Nephron (organoid): Measurements from ENCODE around the gene ACAP3.

Experiments
- H3K27ac Mint-ChIP-seq, 3 experiments: 2 replicates each; pipeline ENCODE4 v1.8.0; 2020; ENCODE audit warnings: mixed read lengths in 3 of 3, mild to moderate bottlenecking in 2 of 3, moderate library complexity in 1 of 3
- H3K27me3 Mint-ChIP-seq: 2 replicates; pipeline ENCODE4 v1.8.0; 2021; ENCODE audit warnings: low read depth, mild to moderate bottlenecking, moderate library complexity, mixed read lengths
- H3K36me3 Mint-ChIP-seq: 2 replicates; pipeline ENCODE4 v1.8.0; 2020; ENCODE audit warnings: low read depth, mixed read lengths
- H3K4me1 Mint-ChIP-seq: 2 replicates; pipeline ENCODE4 v1.8.0; 2020; ENCODE audit warnings: mixed read lengths
- H3K4me3 Mint-ChIP-seq, 3 experiments: 2 replicates each; pipeline ENCODE4 v1.8.0; 2020; ENCODE audit warnings: mild to moderate bottlenecking in 3 of 3, mixed read lengths in 3 of 3, moderate library complexity in 2 of 3
- H3K9me3 Mint-ChIP-seq: 2 replicates; pipeline ENCODE4 v1.8.0; 2020; ENCODE audit warnings: mixed read lengths
- CTCF ChIP-seq, 3 experiments: fragments of 200-600 bp; sonication (generic); IDR thresholded peaks; one replicate each; pipeline ENCODE4 v1.5.0; 2021; ENCODE audit warnings: antibody characterized with exemption in 3 of 3; ENCODE audit not compliant: unreplicated experiment in 3 of 3

The ACAP3 gene

DNA sequence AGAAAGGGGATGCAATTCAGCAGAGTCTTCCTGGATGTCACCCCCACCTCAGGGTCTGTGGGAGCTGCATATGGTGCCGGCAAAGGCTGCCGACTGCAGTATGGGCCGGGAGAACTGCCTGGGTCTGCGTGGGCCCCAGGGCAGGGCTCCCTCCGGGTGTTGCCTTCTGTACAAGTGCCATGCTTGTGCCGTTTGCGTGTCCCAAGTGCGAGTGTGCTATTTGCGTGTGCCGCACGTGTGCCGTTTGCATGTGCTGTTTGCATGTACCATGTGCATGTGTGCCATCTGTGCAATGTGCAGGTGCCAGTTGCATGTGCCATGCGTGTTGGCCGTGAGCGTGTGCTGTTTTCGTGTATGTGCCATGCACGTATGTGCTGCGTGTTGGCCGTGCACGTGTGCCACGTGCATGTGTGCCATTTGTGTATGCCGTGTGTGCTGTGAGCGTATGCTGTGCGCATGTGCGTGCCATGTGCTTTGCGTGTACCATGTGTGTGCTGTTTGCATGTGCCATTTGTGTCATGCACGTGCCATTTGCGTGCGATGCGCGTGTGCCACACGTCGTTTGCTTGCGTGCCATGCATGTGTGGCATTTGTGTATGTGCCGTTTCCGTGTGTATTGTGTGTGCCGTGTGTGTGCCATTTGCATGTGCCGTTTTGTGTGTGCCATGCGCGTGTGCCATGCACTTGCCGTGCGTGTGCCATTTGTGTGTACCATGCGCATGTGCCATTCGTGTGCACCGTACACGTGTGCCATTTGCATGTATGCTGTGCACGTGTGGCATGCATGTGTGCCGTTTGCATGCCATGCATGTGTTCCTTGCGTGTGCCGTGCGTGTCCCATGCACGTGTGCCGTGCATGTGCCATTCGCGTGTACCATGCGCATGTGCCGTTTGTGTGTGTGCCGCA lies 21.8 kb upstream of the ACAP3 start:
- Mint-ChIP-seq H3K9me3 (no peaks in the 10 kb centered on the region), H3K27me3 (no peaks in the 10 kb centered on the region), H3K4me1 (peaks cover 5% of the 10 kb centered on the region), H3K27ac (no peak overlapping the region), H3K4me3 (peak overlapping the region in 2 of 3 experiments; percentile 46 to 76), H3K36me3 (peaks cover 4% of the 10 kb centered on the region)
- no peak for TF ChIP-seq CTCF (IDR thresholded peaks at IDR 0.05; ENCODE audit: unreplicated experiment in 3 of 3)

- TF ChIP-seq CTCF (IDR thresholded peaks at IDR 0.05; ENCODE audit: unreplicated experiment in 3 of 3) = no peak
- Mint-ChIP-seq H3K27ac (no peak overlapping the region), H3K27me3 (no peaks in the 10 kb centered on the region), H3K36me3 (peaks cover 4% of the 10 kb centered on the region), H3K4me3 (no peak overlapping the region), H3K9me3 (no peaks in the 10 kb centered on the region), H3K4me1 (peaks cover 11% of the 10 kb centered on the region)
Measured at GRCh38 chr1:1328254-1328653, 20.5 kb upstream of the ACAP3 start.

DNA sequence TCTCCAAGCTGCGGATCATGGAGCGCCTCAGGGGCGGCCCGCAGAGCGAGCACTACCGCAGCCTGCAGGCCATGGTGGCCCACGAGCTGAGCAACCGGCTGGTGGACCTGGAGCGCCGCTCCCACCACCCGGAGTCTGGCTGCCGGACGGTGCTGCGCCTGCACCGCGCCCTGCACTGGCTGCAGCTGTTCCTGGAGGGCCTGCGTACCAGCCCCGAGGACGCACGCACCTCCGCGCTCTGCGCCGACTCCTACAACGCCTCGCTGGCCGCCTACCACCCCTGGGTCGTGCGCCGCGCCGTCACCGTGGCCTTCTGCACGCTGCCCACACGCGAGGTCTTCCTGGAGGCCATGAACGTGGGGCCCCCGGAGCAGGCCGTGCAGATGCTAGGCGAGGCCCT lies 19.6 kb upstream of the ACAP3 start:
- Mint-ChIP-seq H3K4me3 (peak overlapping the region; percentile 55 to 66 (median 61)), H3K27ac (no peak overlapping the region), H3K9me3 (no peaks in the 10 kb centered on the region), H3K27me3 (no peaks in the 10 kb centered on the region), H3K4me1 (peaks cover 18% of the 10 kb centered on the region), H3K36me3 (peaks cover 4% of the 10 kb centered on the region)
- TF ChIP-seq CTCF (IDR thresholded peaks at IDR 0.05; ENCODE audit: unreplicated experiment in 3 of 3) = no peak

GRCh38 chr1:1326075-1326605 lies 18.4 kb upstream of the ACAP3 start:
- Mint-ChIP-seq H3K4me3 (peak overlapping the region; percentile 77 to 79 (median 77)), H3K27me3 (no peaks in the 10 kb centered on the region), H3K36me3 (peaks cover 4% of the 10 kb centered on the region), H3K27ac (no peak overlapping the region), H3K9me3 (no peaks in the 10 kb centered on the region), H3K4me1 (peaks cover 21% of the 10 kb centered on the region)
- TF ChIP-seq CTCF (IDR thresholded peaks at IDR 0.05; ENCODE audit: unreplicated experiment in 3 of 3) = no peak

DNA sequence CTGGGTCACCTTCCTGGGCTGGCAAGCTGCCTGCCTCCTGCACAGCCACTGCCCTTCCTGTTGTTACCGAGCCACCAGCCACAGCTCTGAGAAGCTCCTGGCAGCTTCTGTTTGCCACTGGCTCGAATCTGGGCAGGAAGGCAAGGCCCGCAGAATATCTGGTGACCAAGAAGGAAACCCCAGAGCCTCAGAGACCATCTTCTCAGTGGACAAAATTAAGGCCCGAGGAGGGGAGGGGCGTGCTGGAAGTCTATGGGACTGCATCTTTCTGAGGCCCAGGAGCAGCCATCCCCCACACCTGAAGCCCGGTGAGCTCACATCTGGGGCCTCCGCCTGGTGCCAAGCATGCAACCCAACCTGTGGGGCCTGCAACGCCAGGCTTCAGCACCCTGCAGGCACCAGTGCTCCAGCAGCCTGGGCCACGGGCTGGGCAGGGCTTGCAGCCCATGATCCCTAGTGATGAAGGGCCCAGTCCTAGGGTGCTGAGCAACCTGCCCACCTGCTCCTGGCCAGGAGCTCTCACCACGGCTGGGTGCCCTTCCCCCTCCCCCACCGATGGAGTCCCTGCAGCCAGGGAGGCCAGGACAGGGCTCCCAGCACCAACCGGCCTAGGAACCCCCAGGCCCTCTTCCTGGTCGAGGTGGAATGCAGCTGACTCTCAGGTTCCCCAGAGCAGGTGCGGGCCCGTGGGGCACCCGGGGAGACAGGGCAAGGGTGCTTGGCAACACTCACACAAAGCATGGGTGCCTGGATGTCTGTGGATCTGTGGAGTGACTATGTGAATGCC lies 17.8 kb upstream of the ACAP3 start:
- Mint-ChIP-seq H3K27me3 (no peaks in the 10 kb centered on the region), H3K27ac (no peak overlapping the region), H3K9me3 (no peaks in the 10 kb centered on the region)

More for the DNA sequence above, 17.8 kb upstream of the ACAP3 start:
- H3K4me3 Mint-ChIP-seq = peak overlapping the region; percentile 75 to 79 (median 77)
- no peak for TF ChIP-seq CTCF (IDR thresholded peaks at IDR 0.05; ENCODE audit: unreplicated experiment in 3 of 3)
- peaks cover 21% of the 10 kb centered on the region for H3K4me1 Mint-ChIP-seq
- H3K36me3 Mint-ChIP-seq = peaks cover 4% of the 10 kb centered on the region
